AG04449 (cell line): ENCODE results near the gene CWC27.

ENCODE experiments used
- CTCF ChIA-PET: fragments of 350-600 bp; formaldehyde crosslinking; extraction: SDS; loops from one replicate; lab custom pipeline; 2021; ENCODE audit warnings: antibody characterized with exemption; lab: Yijun Ruan, JAX
- POLR2A ChIA-PET: fragments of 400-600, 350-600 bp; formaldehyde crosslinking; extraction: SDS; loops from one replicate; lab custom pipeline; 2020; ENCODE audit warnings: antibody characterized with exemption, inconsistent platforms; lab: Yijun Ruan, JAX
- DNase-seq: peaks from one replicate; pipeline ENCODE4 v3.0.0-alpha.2; 2010; ENCODE audit warnings: low read depth, low spot score
- H3K4me3 ChIP-seq: 2 replicates; pipeline ENCODE4 v1.5.1; 2011; ENCODE audit warnings: low read depth, mild to moderate bottlenecking, control low read depth, low read length
- CTCF ChIP-seq: IDR thresholded peaks from one replicate; pipeline ENCODE4 v1.5.1; 2011; ENCODE audit warnings: mild to moderate bottlenecking, moderate library complexity, low read length, control low read depth, inconsistent platforms; ENCODE audit not compliant: insufficient read depth; ENCODE audit errors: missing control alignments

The CWC27 gene

DNA sequence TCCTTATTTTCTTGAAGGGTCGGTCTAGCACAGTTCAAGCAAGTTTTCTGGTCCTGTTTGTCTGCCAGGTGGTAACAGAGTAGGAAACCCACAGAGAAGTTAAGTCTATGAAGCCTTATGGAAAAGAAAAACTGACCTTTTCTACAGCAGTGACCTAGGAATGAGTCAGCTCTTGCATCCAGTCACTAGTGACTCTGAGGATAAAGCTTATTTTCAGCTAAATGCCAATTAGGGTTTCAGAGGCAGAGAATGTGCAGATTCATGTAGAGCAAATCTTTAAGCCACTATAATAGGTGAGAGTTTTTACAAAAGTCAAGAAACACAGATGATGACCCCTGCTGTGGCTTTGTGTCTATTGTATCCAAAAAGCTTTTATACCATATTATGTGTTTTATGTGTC lies 100.7 kb downstream of the CWC27 start:
- peak; percentile 29 for DNase-seq
- no peak for TF ChIP-seq CTCF
- POLR2A ChIA-PET: interaction anchor here (0.8 kb wide), 1 partner anchor 24 kb away, joined by 3 read pairs; no protein-coding TSS in a partner anchor
- CTCF ChIA-PET: interaction anchor here (1.1 to 1.9 kb wide), 2 partner anchors 89 to 614 kb away, joined by 3 to 4 read pairs; no protein-coding TSS in a partner anchor
- no peak overlapping the region for H3K4me3 ChIP-seq

GRCh38 chr5:64872044-64872443 lies 103.3 kb downstream of the CWC27 start:
- TF ChIP-seq CTCF: no peak
- DNase-seq: no peak
- CTCF ChIA-PET: interaction anchor here (1.6 kb wide), 1 partner anchor 12 kb away, joined by 3 read pairs; no protein-coding TSS in a partner anchor
- H3K4me3 ChIP-seq: no peak overlapping the region
- POLR2A ChIA-PET: no interaction called here

DNA sequence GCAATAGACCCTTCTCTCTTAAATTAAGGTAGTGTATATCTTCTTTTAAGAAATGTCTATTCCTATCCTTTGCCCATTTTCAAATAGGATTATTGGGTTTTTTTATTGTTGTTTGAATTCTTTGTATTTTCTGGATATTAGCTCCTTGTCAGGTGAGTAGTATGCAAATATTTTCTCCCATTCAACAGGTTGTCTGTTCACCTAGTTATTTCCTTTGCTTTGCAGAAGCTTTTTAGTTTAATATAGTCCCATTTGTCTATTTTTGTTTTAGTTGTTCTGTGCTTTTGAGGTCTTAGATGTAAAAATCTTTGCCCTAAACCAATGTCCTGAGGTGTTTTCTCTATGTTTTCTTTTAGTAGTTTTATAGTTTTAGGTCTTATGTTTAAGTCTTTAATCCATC lies 104.7 kb downstream of the CWC27 start:
- POLR2A ChIA-PET: no interaction called here
- no peak for TF ChIP-seq CTCF
- DNase-seq: no peak
- no peak overlapping the region for H3K4me3 ChIP-seq
- CTCF ChIA-PET: no interaction called here

- ChIA-PET POLR2A (no interaction called here), CTCF (no interaction called here)
- no peak for DNase-seq
- H3K4me3 ChIP-seq: no peak overlapping the region
- TF ChIP-seq CTCF: no peak
Measured at GRCh38 chr5:64874753-64875152, 106.0 kb downstream of the CWC27 start.

GRCh38 chr5:64876203-64876602 lies 107.5 kb downstream of the CWC27 start:
- TF ChIP-seq CTCF: no peak
- DNase-seq: no peak
- ChIA-PET CTCF (no interaction called here), POLR2A (no interaction called here)
- H3K4me3 ChIP-seq: no peak overlapping the region

DNA sequence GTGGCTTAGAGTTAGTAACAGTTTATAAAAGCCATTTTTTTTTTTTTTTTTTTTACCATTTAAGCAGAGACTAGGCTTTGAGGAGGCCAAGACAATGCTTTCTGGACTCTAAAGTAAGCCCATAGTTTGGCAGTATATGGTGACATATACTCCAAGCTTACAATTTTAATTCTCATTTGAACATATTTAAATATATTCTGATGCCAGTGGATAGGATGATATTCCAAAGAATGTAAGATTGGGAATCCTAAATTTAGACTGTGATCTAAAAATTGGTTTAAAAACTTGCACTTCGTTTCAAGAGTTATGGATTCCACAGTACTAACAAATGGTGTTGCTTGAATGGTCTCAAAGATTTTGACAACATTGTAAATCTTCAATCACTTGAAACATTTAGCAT lies 112.1 kb downstream of the CWC27 start:
- POLR2A ChIA-PET: no interaction called here
- no peak for DNase-seq
- CTCF ChIA-PET: no interaction called here
- TF ChIP-seq CTCF: no peak
- H3K4me3 ChIP-seq: no peak overlapping the region
